K562 (cell line): ENCODE data around the gene B3GALT6. TPM values are rescaled to one million over a fixed set of nuclear protein-coding genes. Genes with fewer than 3 reads are reported as not detected.

Experiments
- ATAC-seq: fragments of 200-7000 bp; cut with Tn5 transposase; 3 replicates; pipeline ENCODE4 v1.9.1; 2020; ENCODE audit warnings: moderate library complexity
- BruUV-seq: library from RNA; stranded (reverse); fragments of 400-500 nt; replicated peaks from 2 replicates; lab custom pipeline; 2021; lab: Mats Ljungman, UMichigan
- CTCF ChIA-PET: fragments of 300-600 bp; formaldehyde crosslinking; extraction: SDS; loops from one replicate; lab custom pipeline; 2021; ENCODE audit warnings: low intra/inter-chr PET ratio; lab: Yijun Ruan, JAX
- POLR2A ChIA-PET: fragments of 300-600, 350-650 bp; sonication (Branson Sonifier 250); formaldehyde crosslinking; extraction: SDS; loops from one replicate; lab custom pipeline; 2021; ENCODE audit warnings: antibody characterized with exemption, inconsistent platforms; lab: Yijun Ruan, JAX
- DNase-seq, 4 experiments: peaks; one replicate each; pipeline versions ENCODE4 v3.0.0 to v3.0.0-alpha.2; 2011 to 2018; ENCODE audit warnings: low spot score in 3 of 4, mixed read lengths in 3 of 4; ENCODE audit errors: extremely low read depth in 1 of 4
- FAIRE-seq: peaks from 2 replicates; lab custom pipeline; 2011; peaks lifted over from hg19 to GRCh38; lab: Jason Lieb, UNC
- H2AFZ ChIP-seq: 2 replicates; pipeline ENCODE4 v1.6.0; 2011; ENCODE audit warnings: low read depth, low read length, control low read depth, inconsistent platforms
- H3K27ac ChIP-seq: fragments of 200-600 bp; 3 replicates; pipeline ENCODE4 v1.8.0; 2011; ENCODE audit warnings: low read depth, mild to moderate bottlenecking, control low read depth, inconsistent platforms, low read length, moderate library complexity, mixed read lengths; ENCODE audit errors: extremely low read depth
- H3K27me3 ChIP-seq, 2 experiments: fragments of 300-600 bp in 1 of 2; 2 replicates in 1 of 2; 3 replicates in 1 of 2; pipeline versions ENCODE4 v1.6.0 to v1.8.0; 2011; ENCODE audit warnings: inconsistent platforms in 2 of 2, low read length in 2 of 2, mild to moderate bottlenecking in 1 of 2, mixed read lengths in 1 of 2, moderate library complexity in 1 of 2; ENCODE audit not compliant: control insufficient read depth in 2 of 2, insufficient read depth in 2 of 2
- H3K36me3 ChIP-seq: fragments of 300-600 bp; 3 replicates; pipeline ENCODE4 v1.8.0; 2011; ENCODE audit warnings: mild to moderate bottlenecking, low read length, inconsistent platforms; ENCODE audit not compliant: control insufficient read depth, insufficient read depth
- H3K4me1 ChIP-seq, 2 experiments: fragments of 200-600 bp in 1 of 2; replicated peaks in 1 of 2; 2 replicates in 1 of 2; 3 replicates in 1 of 2; pipeline versions ENCODE4 v1.5.1 to v1.8.0; 2011; ENCODE audit warnings: inconsistent platforms in 2 of 2, low read length in 2 of 2, mild to moderate bottlenecking in 1 of 2, mixed read lengths in 1 of 2, moderate library complexity in 1 of 2; ENCODE audit not compliant: control insufficient read depth in 2 of 2, insufficient read depth in 2 of 2
- H3K4me2 ChIP-seq: 2 replicates; pipeline ENCODE4 v1.6.1; 2011; ENCODE audit warnings: low read length, control low read depth, inconsistent platforms, mixed read lengths; ENCODE audit not compliant: insufficient read depth
- H3K4me3 ChIP-seq: fragments of 200-600 bp; sonication (generic), shearing (Covaris generic); 2 replicates; pipeline ENCODE4 v1.5.1; 2016; ENCODE audit warnings: control low read depth, inconsistent platforms
- H3K79me2 ChIP-seq: fragments of 200-600 bp; 3 replicates; pipeline ENCODE4 v1.8.0; 2011; ENCODE audit warnings: low read length, inconsistent platforms; ENCODE audit not compliant: control insufficient read depth, insufficient read depth
- H3K9ac ChIP-seq, 2 experiments: 2 replicates each; pipeline versions ENCODE4 v1.6.0 to v1.6.1; 2011; ENCODE audit warnings: low read depth in 2 of 2, low read length in 2 of 2, control low read depth in 1 of 2, inconsistent platforms in 1 of 2, mild to moderate bottlenecking in 1 of 2, mixed read lengths in 1 of 2; ENCODE audit not compliant: insufficient read depth in 1 of 2
- H3K9me1 ChIP-seq: one replicate; pipeline ENCODE4 v1.6.0; 2011; ENCODE audit warnings: inconsistent platforms, mild to moderate bottlenecking, low read length, moderate library complexity; ENCODE audit not compliant: control insufficient read depth, insufficient read depth
- H3K9me3 ChIP-seq: replicated peaks from 2 replicates; pipeline ENCODE4 v1.5.1; 2011; ENCODE audit warnings: low read depth, low read length, inconsistent platforms; ENCODE audit not compliant: control insufficient read depth, insufficient read depth
- H4K20me1 ChIP-seq: replicated peaks from 2 replicates; pipeline ENCODE4 v1.6.1; 2011; ENCODE audit warnings: low read length, inconsistent platforms, mixed read lengths; ENCODE audit not compliant: control insufficient read depth, insufficient read depth
- ETV5 ChIP-seq: sonication (generic); formaldehyde crosslinking; IDR thresholded peaks from 2 replicates; pipeline ENCODE4 v1.4.0; 2020; ENCODE audit warnings: low read depth, mild to moderate bottlenecking, missing genetic modification reagents
- FIP1L1 ChIP-seq: fragments of 200-400 bp; formaldehyde crosslinking; IDR thresholded peaks from 2 replicates; pipeline ENCODE4 v1.6.1; 2018; ENCODE audit warnings: mild to moderate bottlenecking, low read depth, low read length; ENCODE audit not compliant: poor library complexity, severe bottlenecking
- GABPA ChIP-seq: fragments of 200-800 bp; sonication (Bioruptor generic); conservative IDR thresholded peaks from 2 replicates; pipeline ENCODE4 v1.6.1; 2016; ENCODE audit warnings: low read depth, missing genetic modification characterization, missing compliant biosample characterization
- HCFC1 ChIP-seq: IDR thresholded peaks from 2 replicates; pipeline ENCODE4 v1.6.1; 2012; ENCODE audit warnings: low read depth, low read length, improper control_type of control experiment
- HDAC6 ChIP-seq: IDR thresholded peaks from 2 replicates; pipeline ENCODE4 v1.6.1; 2012; ENCODE audit warnings: low read depth, mild to moderate bottlenecking, control low read depth, inconsistent platforms, low read length, moderate library complexity
- HOXB6 ChIP-seq: fragments of 250-450 bp; sonication (Bioruptor Pico); IDR thresholded peaks from 2 replicates; pipeline ENCODE4 v1.5.1; 2022; ENCODE audit warnings: mild to moderate bottlenecking, borderline replicate concordance
- L3MBTL2 ChIP-seq: fragments of 450-650 bp; IDR thresholded peaks from 2 replicates; pipeline ENCODE4 v1.6.1; 2016; ENCODE audit warnings: mild to moderate bottlenecking, moderate library complexity
- MEF2D ChIP-seq: conservative IDR thresholded peaks from 2 replicates; pipeline ENCODE4 v1.6.1; 2016; ENCODE audit warnings: low read depth, missing genetic modification characterization, missing compliant biosample characterization
- POLR2AphosphoS5 ChIP-seq: IDR thresholded peaks from 2 replicates; pipeline ENCODE4 v1.6.1; 2011; ENCODE audit warnings: mild to moderate bottlenecking, low read depth, low read length, moderate library complexity; ENCODE audit not compliant: control insufficient read depth, insufficient read depth
- POLR2B ChIP-seq: fragments of 450-650 bp; IDR thresholded peaks from 2 replicates; pipeline ENCODE4 v1.6.1; 2018; ENCODE audit warnings: low read depth; ENCODE audit not compliant: partially characterized antibody
- RBFOX2 ChIP-seq: fragments of 200-400 bp; formaldehyde crosslinking; IDR thresholded peaks from 2 replicates; pipeline ENCODE4 v1.6.1; 2017; ENCODE audit warnings: low read depth, mild to moderate bottlenecking, low read length, moderate library complexity
- THRAP3 ChIP-seq: fragments of 450-650 bp; IDR thresholded peaks from 2 replicates; pipeline ENCODE4 v1.6.1; 2016; ENCODE audit warnings: mild to moderate bottlenecking, inconsistent platforms, borderline replicate concordance
- ZNF785 ChIP-seq: fragments of 250-450 bp; sonication (Bioruptor Pico); IDR thresholded peaks from 2 replicates; pipeline ENCODE4 v1.4.0; 2020; ENCODE audit warnings: mild to moderate bottlenecking
- WGBS: fragments of 100-300 bp; shearing (Covaris generic); methylation state at CpG from one replicate; pipeline ENCODE4 v1.1.6; 2016; ENCODE audit warnings: low coverage, mixed read lengths; ENCODE audit not compliant: insufficient coverage; ENCODE audit errors: missing lambda C conversion rate; 5-methylcytosine and 5-hydroxymethylcytosine counted together
- in situ Hi-C: fragments of 300-500 bp; cut with MboI; formaldehyde crosslinking; loops from 4 replicates; pipeline ENCODE4 v1.15.0; 2018; ENCODE audit warnings: inconsistent platforms, mixed read lengths
- intact Hi-C: fragments of 100-400 bp; cut with micrococcal nuclease; formaldehyde crosslinking; loops from 2 replicates; pipeline ENCODE4 v1.14.2; 2022
- polyA plus RNA-seq, 8 experiments: library from polyadenylated mRNA; depleted of rRNA in 4 of 8; stranded (reverse) in 5 of 8; unstranded in 3 of 8; fragments of >200 nt; fragmentation: Nextera tagmentation in 2 of 8; fragmentation: Illumina TruSeq in 1 of 8; extraction: Ambion mirVana in 2 of 8; extraction: Trizol in 1 of 8; gene quantifications; 2 replicates each; pipeline versions ENCODE4 v1.2.1 to v1.2.3, GENCODE V29; 2011 to 2014; ENCODE audit warnings: inconsistent platforms in 1 of 8, missing spikeins in 1 of 8
- total RNA-seq, 7 experiments: library from RNA; depleted of rRNA in 6 of 7; stranded (reverse); fragments of >200 nt in 6 of 7; fragmentation: Illumina TruSeq in 2 of 7; extraction: Trizol in 2 of 7; gene quantifications; 2 replicates each; pipeline versions ENCODE4 v1.2.1 to v1.2.3, GENCODE V29; 2011 to 2021; ENCODE audit warnings: low replicate concordance in 1 of 7
- TF ChIP-seq, protein P1 (sequence below): fragments of 250-450 bp; sonication (Bioruptor Pico); IDR thresholded peaks from 2 replicates; pipeline ENCODE4 v1.8.0; 2022; ENCODE audit warnings: moderate library complexity, mild to moderate bottlenecking, inconsistent platforms

The B3GALT6 gene
- total and polyA plus RNA-seq, 9 of the 15 experiments (the other 6 are each of a cell fraction or from before 2014, with no cell fraction given) = 0.68 to 29.8 (median 9.9) TPM

DNA sequence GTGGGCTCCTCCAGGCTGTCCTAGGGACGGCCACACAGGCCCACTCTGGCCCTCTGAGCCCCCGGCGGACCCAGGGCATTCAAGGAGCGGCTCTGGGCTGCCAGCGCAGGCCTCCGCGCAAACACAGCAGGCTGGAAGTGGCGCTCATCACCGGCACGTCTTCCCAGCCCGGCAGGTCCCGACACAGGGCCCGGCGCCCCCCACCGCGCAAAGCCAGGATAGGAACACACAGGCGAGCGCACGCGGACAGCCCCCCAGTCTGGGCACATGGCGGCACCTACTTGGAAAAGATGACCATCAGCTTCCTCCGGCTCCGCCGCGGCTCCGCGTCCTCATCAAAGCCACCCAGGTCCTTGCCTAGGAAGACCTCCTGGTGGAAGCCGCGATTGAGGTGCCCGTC is 3.9 kb upstream of the B3GALT6 start:
- Histone ChIP-seq H3K9ac (no peak overlapping the region; a peak in 1 of 4 replicates), H3K4me3 (no peak overlapping the region), H3K4me1 (peaks cover 6 to 68% of the 10 kb centered on the region in 2 experiments; a peak in 4 of 5 replicates), H2AFZ (no peak overlapping the region), H3K27ac (no peak overlapping the region), H3K79me2 (peaks cover 83% of the 10 kb centered on the region), H4K20me1 (peaks cover 6% of the 10 kb centered on the region; the same call in 1 of the 2 replicates), H3K9me3 (peaks cover 5% of the 10 kb centered on the region), H3K4me2 (no peak overlapping the region), H3K27me3 (no peaks in the 10 kb centered on the region), H3K36me3 (peaks cover 71% of the 10 kb centered on the region; the same call in 2 of the 3 replicates), H3K9me1 (no peaks in the 10 kb centered on the region)
- TF ChIP-seq THRAP3 (no peak), POLR2B (no peak), HCFC1 (no peak), RBFOX2 (peak; percentile 21; the same call in 1 of the 2 replicates), HOXB6 (CRISPR knock-in tag) (no peak), ZNF785 (CRISPR knock-in tag) (no peak), MEF2D (tag) (no peak), L3MBTL2 (no peak), ETV5 (CRISPR knock-in tag) (no peak), FIP1L1 (peak; percentile 27), HDAC6 (no peak), GABPA (tag) (no peak), POLR2AphosphoS5 (0 out of 2 replicates have a peak, but pooled peaks have one; percentile 8)
- TF ChIP-seq, protein P1, sequence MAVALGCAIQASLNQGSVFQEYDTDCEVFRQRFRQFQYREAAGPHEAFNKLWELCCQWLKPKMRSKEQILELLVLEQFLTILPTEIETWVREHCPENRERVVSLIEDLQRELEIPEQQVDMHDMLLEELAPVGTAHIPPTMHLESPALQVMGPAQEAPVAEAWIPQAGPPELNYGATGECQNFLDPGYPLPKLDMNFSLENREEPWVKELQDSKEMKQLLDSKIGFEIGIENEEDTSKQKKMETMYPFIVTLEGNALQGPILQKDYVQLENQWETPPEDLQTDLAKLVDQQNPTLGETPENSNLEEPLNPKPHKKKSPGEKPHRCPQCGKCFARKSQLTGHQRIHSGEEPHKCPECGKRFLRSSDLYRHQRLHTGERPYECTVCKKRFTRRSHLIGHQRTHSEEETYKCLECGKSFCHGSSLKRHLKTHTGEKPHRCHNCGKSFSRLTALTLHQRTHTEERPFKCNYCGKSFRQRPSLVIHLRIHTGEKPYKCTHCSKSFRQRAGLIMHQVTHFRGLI = no peak
- 96% methylated on average over 28 of the region's 30 CpGs for WGBS
- intact Hi-C loops (no loop called here), in situ Hi-C loops (no loop called here)
- POLR2A ChIA-PET = interaction anchor here (1.3 kb wide), 1 partner anchor 23 kb away, joined by 5 read pairs; no protein-coding TSS in a partner anchor
- no TSS peak for BruUV-seq
- no peak for ATAC-seq
- no peak for FAIRE-seq
- DNase-seq = no peak
- CTCF ChIA-PET = no interaction called here
